Pancreas (tissue), 10 donors: ENCODE measurements around the gene CAMK1D. TPM values are rescaled to one million over a fixed set of nuclear protein-coding genes. Genes with fewer than 3 reads are reported as not detected.

ENCODE experiments used
- ATAC-seq, 4 donors: fragments of 200-7000 bp; cut with Tn5 transposase; one replicate each; pipeline versions ENCODE4 v1.8.0 to v1.9.1; 2020; ENCODE audit warnings: mild to moderate bottlenecking in 4 of 4, moderate library complexity in 4 of 4
- DNase-seq, 6 donors: peaks; one replicate each; pipeline ENCODE4 v3.0.0-alpha.2; 2020
- FAIRE-seq: peaks from 2 replicates; lab custom pipeline; 2012; peaks lifted over from hg19 to GRCh38; lab: Jason Lieb, UNC
- H3K27ac ChIP-seq, 4 donors: fragments of 200-600 bp; sonication (generic); 1 replicate in 3 of 4; 2 replicates in 1 of 4; pipeline versions ENCODE4 v1.5.0 to v1.8.0; 2020
- H3K27me3 ChIP-seq, 4 donors: fragments of 200-600 bp; one replicate each; pipeline ENCODE4 v1.8.0; 2021
- H3K36me3 ChIP-seq, 3 donors: fragments of 200-600 bp; sonication (generic) in 1 of 3; one replicate each; pipeline versions ENCODE4 v1.5.0 to v1.8.0; 2020 to 2021
- H3K4me1 ChIP-seq, 3 donors: fragments of 200-600 bp; one replicate each; pipeline ENCODE4 v1.8.0; 2021
- H3K4me3 ChIP-seq, 4 donors: fragments of 200-600 bp; sonication (generic) in 2 of 4; one replicate each; pipeline versions ENCODE4 v1.5.0 to v1.8.0; 2020 to 2021
- H3K9me3 ChIP-seq, 4 donors: fragments of 200-600 bp; one replicate each; pipeline ENCODE4 v1.8.0; 2021
- WGBS, 2 donors: extraction: QIAGEN DNeasy Blood & Tissue Kit; methylation state at CpG; one replicate each; pipeline ENCODE4 v1.1.7; 2013; 5-methylcytosine and 5-hydroxymethylcytosine counted together
- intact Hi-C, 3 donors: fragments of 100-400 bp; cut with DNase I; formaldehyde crosslinking; loops; one replicate each; pipeline versions ENCODE4 v1.11.1 to v1.14.2; 2022
- polyA plus RNA-seq, 2 donors: library from polyadenylated mRNA; stranded (reverse); fragments of 200-250 nt; gene quantifications; one replicate each; pipeline ENCODE4 v1.2.3, GENCODE V29; 2013
- total RNA-seq, 6 donors: library from RNA; stranded (reverse); fragmentation: NEBNext Ultra II Directional in 4 of 6; extraction: Animal tissue kit (Norgen Biotek cat#: 25700) in 4 of 6; gene quantifications; one replicate each; pipeline versions ENCODE4 v1.2.1 to v1.2.4, GENCODE V29; 2021 to 2023
- TF ChIP-seq, protein P1 (sequence below), 4 donors: fragments of 200-600 bp; sonication (generic) in 3 of 4; IDR thresholded peaks; one replicate each; pipeline versions ENCODE4 v1.5.0 to v1.8.0; 2021; ENCODE audit warnings: antibody characterized with exemption in 4 of 4
- donor health status: healthy with polysubstance abuse.
- donor health status: DM: no; HTN: no; CAD: no; lungs with moderate emphysema.
- donor health status: DM: no; HTN: no; CAD: no.
- donor health status: control.
- donor health status: control.
- donor health status: Bipolar disorder and iron deficiency.
- donor health status: DM: yes; HTN: yes; CAD: no.
- donor health status: DM: no; HTN: no; CAD: no.
- donor health status: DM: no; HTN: no; CAD: no.
- donor health status: DM: yes; HTN: yes; CAD: no.

Gene CAMK1D
- total and polyA plus RNA-seq, 8 donors, result 2.9 to 30.1 (median 22.7) TPM

DNA sequence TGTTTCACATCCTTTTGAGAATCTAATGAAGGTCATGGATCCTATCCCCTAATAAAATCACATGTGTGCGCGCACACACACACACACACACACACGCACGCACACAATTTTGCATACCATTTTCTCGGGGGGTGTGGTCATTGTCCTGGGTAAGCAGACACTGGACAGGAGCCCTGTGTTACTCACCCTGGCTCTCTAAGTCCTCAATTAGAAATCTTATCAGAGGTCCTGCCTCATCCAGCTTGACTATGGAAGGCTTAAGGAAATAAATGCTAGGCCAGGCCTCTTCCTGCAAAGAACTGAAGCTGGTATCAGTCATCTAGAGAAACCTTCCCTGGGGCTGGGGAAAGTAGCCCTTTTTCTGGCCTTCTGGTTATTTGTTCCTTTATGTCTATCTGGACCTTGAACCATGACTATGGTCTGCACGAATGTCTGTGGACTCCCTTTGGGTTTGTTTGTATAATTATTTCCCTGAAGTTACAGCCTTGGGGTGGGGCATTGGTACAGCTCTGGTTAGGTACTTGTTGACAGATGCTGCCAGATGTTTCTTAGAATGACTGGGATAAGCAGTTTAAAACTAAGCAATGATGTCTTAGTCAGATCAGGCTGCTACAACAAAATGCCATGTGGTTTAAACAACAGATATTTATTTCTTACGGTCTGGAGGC, 443.7 kb downstream of the CAMK1D start:
- 82 to 88% methylated on average over 7 of the region's 7 CpGs for WGBS, 2 donors

DNA sequence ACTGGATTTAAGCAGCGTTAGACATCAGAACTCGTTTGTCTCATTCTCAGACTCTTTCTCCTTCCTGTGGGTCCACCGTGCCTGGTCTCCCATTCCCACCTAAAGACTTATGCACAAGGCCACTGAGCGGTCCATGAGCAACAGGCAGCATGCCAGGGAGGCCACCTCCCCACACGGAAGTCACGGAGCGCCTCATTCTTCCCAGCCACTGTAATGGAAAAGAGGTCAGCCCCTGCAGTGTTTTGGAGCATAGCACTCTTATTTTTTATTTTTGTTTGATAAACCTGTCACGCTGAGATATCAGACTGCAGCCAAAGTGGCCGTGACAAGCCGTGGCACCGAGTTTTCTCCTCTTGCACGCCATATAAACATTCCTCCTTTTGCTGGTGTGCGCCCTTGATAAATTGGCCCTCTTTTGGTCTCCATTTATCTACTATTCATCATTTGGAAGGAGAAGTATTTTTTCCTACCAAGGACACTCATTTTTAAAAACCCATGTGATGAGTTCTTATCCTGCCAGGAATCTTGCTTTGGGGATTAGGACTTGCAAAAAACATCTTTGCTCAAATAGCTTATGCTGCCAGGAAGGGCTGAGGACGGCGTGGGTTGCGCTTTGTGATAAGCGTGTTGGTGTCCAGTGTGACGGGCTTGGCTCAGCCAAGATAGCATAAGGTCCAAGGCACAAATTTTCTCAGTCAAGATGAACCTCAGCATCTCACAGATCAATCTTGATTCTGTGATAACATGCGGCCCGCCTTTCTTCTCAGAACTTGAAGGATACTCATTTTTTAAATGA, 446.2 kb downstream of the CAMK1D start:
- 84 to 88% methylated on average over 20 of the region's 20 CpGs for WGBS, 2 donors
- intact Hi-C loops, result no loop called here

More for the DNA sequence above, 443.7 kb downstream of the CAMK1D start:
- DNase-seq (no peak), ATAC-seq (no peak), FAIRE-seq (no peak)
- H3K36me3 ChIP-seq, result no peaks in the 10 kb centered on the region
- H3K4me3 ChIP-seq, result no peak overlapping the region
- intact Hi-C loops, result no loop called here
- no peaks in the 10 kb centered on the region for H3K27me3 ChIP-seq
- no peak overlapping the region for H3K27ac ChIP-seq
- no peaks in the 10 kb centered on the region for H3K9me3 ChIP-seq
- no peaks in the 10 kb centered on the region for H3K4me1 ChIP-seq
- TF ChIP-seq, protein P1, sequence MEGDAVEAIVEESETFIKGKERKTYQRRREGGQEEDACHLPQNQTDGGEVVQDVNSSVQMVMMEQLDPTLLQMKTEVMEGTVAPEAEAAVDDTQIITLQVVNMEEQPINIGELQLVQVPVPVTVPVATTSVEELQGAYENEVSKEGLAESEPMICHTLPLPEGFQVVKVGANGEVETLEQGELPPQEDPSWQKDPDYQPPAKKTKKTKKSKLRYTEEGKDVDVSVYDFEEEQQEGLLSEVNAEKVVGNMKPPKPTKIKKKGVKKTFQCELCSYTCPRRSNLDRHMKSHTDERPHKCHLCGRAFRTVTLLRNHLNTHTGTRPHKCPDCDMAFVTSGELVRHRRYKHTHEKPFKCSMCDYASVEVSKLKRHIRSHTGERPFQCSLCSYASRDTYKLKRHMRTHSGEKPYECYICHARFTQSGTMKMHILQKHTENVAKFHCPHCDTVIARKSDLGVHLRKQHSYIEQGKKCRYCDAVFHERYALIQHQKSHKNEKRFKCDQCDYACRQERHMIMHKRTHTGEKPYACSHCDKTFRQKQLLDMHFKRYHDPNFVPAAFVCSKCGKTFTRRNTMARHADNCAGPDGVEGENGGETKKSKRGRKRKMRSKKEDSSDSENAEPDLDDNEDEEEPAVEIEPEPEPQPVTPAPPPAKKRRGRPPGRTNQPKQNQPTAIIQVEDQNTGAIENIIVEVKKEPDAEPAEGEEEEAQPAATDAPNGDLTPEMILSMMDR (IDR thresholded peaks at IDR 0.05), result no peak

DNA sequence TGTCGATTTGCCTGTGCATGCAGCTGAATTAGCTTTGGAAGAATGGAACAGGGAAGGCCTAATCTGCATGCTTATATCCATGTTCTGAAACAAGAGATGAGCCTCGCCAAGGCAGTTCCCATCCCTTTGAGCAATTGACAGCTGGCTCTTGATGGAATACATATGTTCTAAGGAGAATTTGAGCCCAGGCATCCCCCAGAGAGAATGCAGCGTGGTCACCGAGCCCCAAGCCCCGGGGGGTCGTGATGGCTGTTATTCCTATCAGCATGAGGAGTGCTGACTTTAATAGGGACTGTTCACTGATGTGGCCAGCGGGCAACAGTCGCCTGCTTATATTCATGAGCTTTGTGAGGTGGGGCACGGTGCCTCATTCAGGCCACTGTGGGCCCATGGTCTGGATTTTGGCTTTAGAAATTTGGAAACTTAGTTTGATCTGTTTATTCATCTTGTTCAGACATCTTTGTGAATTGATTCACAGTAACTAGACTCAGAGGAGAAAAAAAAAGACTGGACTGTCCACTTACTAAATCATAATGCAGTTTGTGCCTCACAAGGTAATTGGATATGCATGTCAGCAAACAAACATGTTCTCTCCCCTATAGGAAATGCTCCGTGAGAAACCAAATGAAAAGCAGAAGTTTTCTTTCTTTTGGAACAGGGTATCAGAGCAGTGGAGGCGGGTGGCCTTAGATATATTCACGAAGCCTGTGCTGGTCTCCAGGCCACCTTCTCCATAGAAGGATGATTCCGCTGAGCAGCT, 447.2 kb downstream of the CAMK1D start:
- Histone ChIP-seq H3K9me3 (no peaks in the 10 kb centered on the region), H3K4me1 (no peaks in the 10 kb centered on the region), H3K27ac (no peak overlapping the region), H3K4me3 (no peak overlapping the region), H3K36me3 (no peaks in the 10 kb centered on the region), H3K27me3 (no peaks in the 10 kb centered on the region)
- intact Hi-C loops, result no loop called here
- WGBS, 2 donors, result 86 to 95% methylated on average over 13 of the region's 13 CpGs
- TF ChIP-seq, protein P1 (IDR thresholded peaks at IDR 0.05), result no peak
- FAIRE-seq (no peak), DNase-seq (no peak), ATAC-seq (no peak)

More for the DNA sequence above, 446.2 kb downstream of the CAMK1D start:
- Histone ChIP-seq H3K4me3 (no peak overlapping the region), H3K27ac (no peak overlapping the region), H3K36me3 (no peaks in the 10 kb centered on the region), H3K9me3 (no peaks in the 10 kb centered on the region), H3K27me3 (no peaks in the 10 kb centered on the region), H3K4me1 (no peaks in the 10 kb centered on the region)
- DNase-seq, result no peak
- ATAC-seq, result peak in 1 of 4 donors; percentile 36
- FAIRE-seq, result no peak
- TF ChIP-seq, protein P1 (IDR thresholded peaks at IDR 0.05), result no peak

DNA sequence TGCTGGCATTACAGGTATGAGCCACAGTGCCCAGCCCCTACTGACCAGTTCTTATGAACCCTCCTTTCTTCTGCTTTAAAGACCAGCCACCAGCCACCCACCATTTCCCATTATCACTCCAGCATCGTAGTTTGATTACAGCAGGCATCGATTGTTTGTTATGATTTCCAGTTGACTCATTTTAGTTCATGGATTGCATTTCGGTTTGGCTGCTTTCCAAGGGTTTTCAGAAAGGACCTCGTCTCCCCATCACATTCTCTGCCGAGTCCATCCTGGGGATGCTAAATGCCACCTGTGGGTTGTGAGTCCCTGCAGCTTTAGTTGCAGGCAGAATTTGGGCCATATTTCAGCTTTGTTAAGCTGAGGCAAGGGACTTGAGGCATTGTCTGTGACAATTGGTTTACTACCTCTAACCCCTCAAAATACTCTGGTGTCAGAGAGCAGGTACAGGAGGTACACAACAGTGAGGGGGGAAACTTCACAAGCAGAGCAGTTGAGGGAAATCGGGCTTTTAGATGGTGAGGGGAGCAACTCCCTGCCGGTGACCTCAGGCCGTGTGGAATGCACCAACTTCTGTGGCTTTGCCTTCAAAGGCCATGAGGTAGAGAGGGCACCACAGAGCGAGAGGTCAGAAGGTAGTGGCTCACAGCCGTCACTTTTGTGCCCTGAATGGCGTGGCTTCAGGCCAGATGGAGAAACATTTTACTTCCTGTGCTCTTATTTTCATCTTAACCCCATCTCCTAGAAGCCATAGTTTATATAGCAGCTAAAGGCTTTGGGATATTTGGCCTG, 448.3 kb downstream of the CAMK1D start:
- no peaks in the 10 kb centered on the region for H3K4me1 ChIP-seq
- WGBS, 2 donors, result 88 to 89% methylated on average over 11 of the region's 11 CpGs
- TF ChIP-seq, protein P1 (IDR thresholded peaks at IDR 0.05), result no peak
- DNase-seq (no peak), ATAC-seq (no peak), FAIRE-seq (no peak)
- no peak overlapping the region for H3K27ac ChIP-seq
- no peaks in the 10 kb centered on the region for H3K27me3 ChIP-seq
- intact Hi-C loops, result no loop called here
- H3K36me3 ChIP-seq, result no peaks in the 10 kb centered on the region
- H3K4me3 ChIP-seq, result no peak overlapping the region
- no peaks in the 10 kb centered on the region for H3K9me3 ChIP-seq
